ENCODE data around the gene ANKAR. TPM values are rescaled to one million over a fixed set of nuclear protein-coding genes. Genes with fewer than 3 reads are reported as not detected.

Gene ANKAR
- total RNA-seq, 3 donors from 2014 or later: 11.5 to 22.1 (median 21.1) TPM

DNA sequence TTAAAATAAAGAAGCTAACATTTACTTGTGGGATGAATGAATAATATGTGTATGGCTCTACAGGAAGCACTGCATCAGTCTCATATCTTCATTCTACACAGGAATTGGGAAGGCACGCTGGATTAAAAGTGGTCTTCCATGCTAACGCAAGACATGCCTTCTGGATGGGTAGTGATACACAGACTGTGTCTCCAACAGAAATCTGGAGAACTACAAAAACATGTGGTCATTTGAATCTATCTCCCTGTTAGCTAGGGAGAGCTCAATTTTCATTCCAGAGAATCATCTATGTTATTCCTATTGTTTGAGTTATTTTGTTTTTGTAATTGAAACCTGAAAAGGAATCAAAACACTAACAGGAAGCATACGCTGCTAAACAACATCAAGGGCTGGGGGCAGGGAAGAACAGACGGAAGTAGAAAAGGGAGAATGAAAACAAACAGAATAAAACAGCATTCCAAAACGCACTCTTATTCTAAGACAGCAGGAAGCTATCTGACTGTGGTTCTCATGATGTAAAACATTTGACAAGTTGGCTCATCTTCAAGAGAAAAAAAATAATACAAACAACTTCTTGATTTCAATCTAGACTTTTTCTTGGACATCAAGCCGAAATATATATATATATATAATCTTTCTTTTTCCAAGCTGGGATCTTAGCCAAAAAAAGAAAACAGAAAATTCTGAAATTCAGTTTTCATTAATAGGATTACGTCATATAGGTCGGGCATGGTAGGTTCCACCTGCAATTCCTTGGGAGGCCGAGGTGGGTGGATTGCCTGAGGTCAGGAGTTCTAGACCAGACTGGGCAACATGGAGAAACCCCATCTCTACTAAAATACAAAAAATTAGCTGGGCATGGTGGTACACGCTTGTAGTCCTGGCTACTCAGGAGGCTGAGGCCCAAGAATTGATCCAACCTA is 44.7 kb upstream of the ANKAR start:
- H3K27me3 ChIP-seq: no peaks in the 10 kb centered on the region
- peak overlapping the region in 1 of 2 donors; percentile 52 for H3K27ac ChIP-seq
- intact Hi-C loops (cut with DNase I; ENCODE audit: low total_unique reads): no loop called here

DNA sequence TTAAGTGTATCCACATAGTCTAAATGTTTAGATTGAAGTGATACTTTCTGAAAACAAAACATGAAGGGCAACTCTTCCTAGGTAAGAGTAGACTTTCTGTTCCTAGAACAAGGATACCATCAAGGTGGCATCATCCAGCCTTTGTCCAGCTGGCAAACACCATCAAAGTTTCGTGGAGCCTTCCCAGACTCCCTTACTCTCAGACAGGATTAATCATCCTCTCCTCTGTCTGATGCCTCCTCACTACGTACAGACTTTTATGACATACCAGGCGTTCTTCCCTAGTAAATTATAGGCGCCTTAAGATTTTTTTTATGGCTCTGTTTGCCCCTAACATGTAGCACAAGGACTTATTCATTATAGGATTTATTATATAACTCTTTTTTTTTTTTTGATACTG is 42.6 kb upstream of the ANKAR start:
- Histone ChIP-seq H3K27me3 (no peaks in the 10 kb centered on the region), H3K9me3 (no peaks in the 10 kb centered on the region), H3K4me3 (no peak overlapping the region), H3K4me1 (no peaks in the 10 kb centered on the region), H3K27ac (no peak overlapping the region), H3K36me3 (no peaks in the 10 kb centered on the region)
- intact Hi-C loops (cut with DNase I; ENCODE audit: low total_unique reads): no loop called here
- no peak for DNase-seq (ENCODE audit: low spot score in 2 of 2)
- TF ChIP-seq, protein P1, sequence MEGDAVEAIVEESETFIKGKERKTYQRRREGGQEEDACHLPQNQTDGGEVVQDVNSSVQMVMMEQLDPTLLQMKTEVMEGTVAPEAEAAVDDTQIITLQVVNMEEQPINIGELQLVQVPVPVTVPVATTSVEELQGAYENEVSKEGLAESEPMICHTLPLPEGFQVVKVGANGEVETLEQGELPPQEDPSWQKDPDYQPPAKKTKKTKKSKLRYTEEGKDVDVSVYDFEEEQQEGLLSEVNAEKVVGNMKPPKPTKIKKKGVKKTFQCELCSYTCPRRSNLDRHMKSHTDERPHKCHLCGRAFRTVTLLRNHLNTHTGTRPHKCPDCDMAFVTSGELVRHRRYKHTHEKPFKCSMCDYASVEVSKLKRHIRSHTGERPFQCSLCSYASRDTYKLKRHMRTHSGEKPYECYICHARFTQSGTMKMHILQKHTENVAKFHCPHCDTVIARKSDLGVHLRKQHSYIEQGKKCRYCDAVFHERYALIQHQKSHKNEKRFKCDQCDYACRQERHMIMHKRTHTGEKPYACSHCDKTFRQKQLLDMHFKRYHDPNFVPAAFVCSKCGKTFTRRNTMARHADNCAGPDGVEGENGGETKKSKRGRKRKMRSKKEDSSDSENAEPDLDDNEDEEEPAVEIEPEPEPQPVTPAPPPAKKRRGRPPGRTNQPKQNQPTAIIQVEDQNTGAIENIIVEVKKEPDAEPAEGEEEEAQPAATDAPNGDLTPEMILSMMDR (IDR thresholded peaks at IDR 0.05): no peak
- TF ChIP-seq POLR2A (IDR thresholded peaks at IDR 0.05) (no peak), POLR2AphosphoS5 (IDR thresholded peaks at IDR 0.05) (no peak)

More for the DNA sequence above, 44.7 kb upstream of the ANKAR start:
- Histone ChIP-seq H3K36me3 (no peaks in the 10 kb centered on the region), H3K4me1 (no peaks in the 10 kb centered on the region), H3K4me3 (no peak overlapping the region), H3K9me3 (no peaks in the 10 kb centered on the region)
- no peak for DNase-seq (ENCODE audit: low spot score in 2 of 2)
- TF ChIP-seq, protein P1 (IDR thresholded peaks at IDR 0.05): no peak
- TF ChIP-seq POLR2AphosphoS5 (IDR thresholded peaks at IDR 0.05) (no peak), POLR2A (IDR thresholded peaks at IDR 0.05) (no peak)

DNA sequence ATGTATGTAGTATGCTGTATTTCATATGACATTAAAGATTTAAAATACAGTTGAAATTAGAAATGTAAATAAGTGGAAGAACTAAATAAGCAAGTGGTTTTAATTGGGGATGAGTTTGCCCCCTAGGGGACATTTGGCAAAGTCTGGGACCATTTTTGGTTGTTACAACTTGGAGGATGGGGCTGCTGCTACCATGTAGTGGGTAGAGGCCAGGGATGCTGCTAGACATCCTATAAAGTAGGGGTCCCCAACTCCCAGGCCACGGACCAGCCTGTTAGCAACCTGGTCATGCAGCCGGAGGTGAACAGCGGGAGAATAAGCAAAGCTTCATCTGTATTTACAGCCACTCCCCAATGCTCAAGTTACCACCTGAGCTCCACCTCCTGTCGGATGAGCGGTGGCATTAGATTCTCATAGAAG is 41.1 kb upstream of the ANKAR start:
- Histone ChIP-seq H3K27me3 (no peaks in the 10 kb centered on the region), H3K27ac (no peak overlapping the region), H3K4me1 (no peaks in the 10 kb centered on the region), H3K4me3 (no peak overlapping the region), H3K9me3 (no peaks in the 10 kb centered on the region), H3K36me3 (no peaks in the 10 kb centered on the region)
- no peak for TF ChIP-seq POLR2A (IDR thresholded peaks at IDR 0.05)
- intact Hi-C loops (cut with DNase I; ENCODE audit: low total_unique reads): no loop called here
- no peak for DNase-seq (ENCODE audit: low spot score in 2 of 2)

DNA sequence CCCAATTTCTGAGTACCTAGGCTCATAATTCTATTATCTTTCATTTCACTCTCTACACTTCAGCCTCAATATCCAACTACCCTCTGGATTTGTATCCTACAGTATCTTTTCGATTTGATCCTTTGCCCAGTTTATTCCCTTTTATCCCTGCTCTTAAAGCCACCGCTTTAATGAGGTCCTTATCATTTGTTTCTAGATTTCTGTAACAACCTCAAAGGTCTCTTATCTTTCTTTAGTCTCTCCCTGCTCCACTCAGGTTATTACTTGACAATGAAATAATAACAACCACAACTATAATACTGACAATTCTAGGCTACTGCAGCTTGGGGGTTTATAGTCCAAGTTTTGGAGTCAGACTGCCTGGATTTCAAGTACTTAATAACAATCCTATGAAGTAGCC is 39.1 kb upstream of the ANKAR start:
- no peak for DNase-seq (ENCODE audit: low spot score in 2 of 2)
- Histone ChIP-seq H3K4me1 (no peaks in the 10 kb centered on the region), H3K4me3 (no peak overlapping the region), H3K9me3 (no peaks in the 10 kb centered on the region), H3K27me3 (no peaks in the 10 kb centered on the region), H3K36me3 (no peaks in the 10 kb centered on the region), H3K27ac (no peak overlapping the region)
- TF ChIP-seq, protein P1 (IDR thresholded peaks at IDR 0.05): no peak
- TF ChIP-seq POLR2A (IDR thresholded peaks at IDR 0.05) (no peak), POLR2AphosphoS5 (IDR thresholded peaks at IDR 0.05) (no peak)
- intact Hi-C loops (cut with DNase I; ENCODE audit: low total_unique reads): no loop called here

DNA sequence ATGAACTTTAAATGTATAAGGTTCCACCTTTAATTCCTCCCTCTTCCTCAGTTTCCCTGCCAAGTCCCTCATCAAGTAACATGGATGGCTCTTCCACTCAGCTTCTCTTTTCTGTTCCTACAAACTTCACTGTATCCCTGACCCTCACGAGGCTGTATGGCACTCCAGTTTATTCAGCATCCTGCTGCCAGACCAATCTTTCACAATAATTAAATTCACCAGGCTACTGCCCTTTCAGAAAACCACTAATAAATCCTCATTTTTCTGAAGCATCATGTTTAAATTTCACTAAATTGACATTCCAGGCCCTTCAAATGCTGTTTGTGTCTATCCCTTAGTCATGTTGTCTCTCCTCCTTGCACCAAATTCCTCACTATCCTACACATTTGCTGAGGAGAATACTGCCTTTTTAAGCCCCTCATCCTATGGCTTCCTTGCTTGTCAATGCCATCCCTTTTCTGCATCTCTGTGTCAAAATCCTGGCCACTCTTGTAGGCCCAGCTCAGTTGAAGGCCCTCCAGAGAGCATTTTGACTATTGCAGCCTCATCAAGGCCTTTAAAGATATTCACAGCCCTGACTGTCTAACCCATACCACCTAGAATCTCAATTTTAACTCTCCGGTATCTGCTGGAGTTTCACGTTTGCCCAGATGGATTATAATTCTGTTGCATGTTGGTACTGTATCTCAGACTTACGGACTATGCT is 36.0 kb upstream of the ANKAR start:
- Histone ChIP-seq H3K4me3 (no peak overlapping the region), H3K4me1 (no peaks in the 10 kb centered on the region), H3K27me3 (no peaks in the 10 kb centered on the region), H3K36me3 (no peaks in the 10 kb centered on the region), H3K27ac (no peak overlapping the region), H3K9me3 (no peaks in the 10 kb centered on the region)
- intact Hi-C loops (cut with DNase I; ENCODE audit: low total_unique reads): no loop called here
- TF ChIP-seq, protein P1 (IDR thresholded peaks at IDR 0.05): no peak
- no peak for TF ChIP-seq POLR2A (IDR thresholded peaks at IDR 0.05)
- DNase-seq (ENCODE audit: low spot score in 2 of 2): no peak
